CD4-positive, alpha-beta T cell (primary cell): ENCODE results near the gene DPM1. TPM values are rescaled to one million over a fixed set of nuclear protein-coding genes. Genes with fewer than 3 reads are reported as not detected.

Source experiments
- ATAC-seq: fragments of 200-7000 bp; cut with Tn5 transposase; one replicate; pipeline ENCODE4 v1.10.0; 2022; ENCODE audit warnings: mild to moderate bottlenecking; ENCODE audit not compliant: poor library complexity
- CTCF ChIA-PET: fragments of 350-600 bp; sonication (Branson Sonifier 250); formaldehyde crosslinking; loops from one replicate; lab custom pipeline; 2021; ENCODE audit warnings: antibody characterized with exemption, inconsistent platforms; lab: Charles Lee
- POLR2A ChIA-PET: fragments of 350-600 bp; sonication (Branson Sonifier 250); formaldehyde crosslinking; loops from one replicate; lab custom pipeline; 2021; ENCODE audit warnings: antibody characterized with exemption, inconsistent platforms; lab: Charles Lee
- DNase-seq, 14 experiments: peaks; one replicate each; pipeline ENCODE4 v3.0.0-alpha.2; 2013 to 2020; ENCODE audit warnings: mixed read lengths in 2 of 14
- H3K27ac ChIP-seq, 2 donors: one replicate each; pipeline versions ENCODE4 v1.5.1 to v1.7.0; 2013; ENCODE audit warnings: low read length in 2 of 2, low read depth in 1 of 2, mild to moderate bottlenecking in 1 of 2
- H3K27me3 ChIP-seq, 2 experiments: 1 replicate in 1 of 2; 2 replicates in 1 of 2; pipeline versions ENCODE4 v1.6.1 to v1.7.0; 2013; ENCODE audit warnings: low read length in 2 of 2, control low read depth in 1 of 2, mild to moderate bottlenecking in 1 of 2, moderate library complexity in 1 of 2; ENCODE audit not compliant: insufficient read depth in 2 of 2, control insufficient read depth in 1 of 2
- H3K36me3 ChIP-seq: one replicate; pipeline ENCODE4 v1.6.1; 2013; ENCODE audit warnings: low read length, control low read depth; ENCODE audit not compliant: insufficient read depth
- H3K4me1 ChIP-seq: one replicate; pipeline ENCODE4 v1.6.1; 2013; ENCODE audit warnings: low read length, control low read depth; ENCODE audit not compliant: insufficient read depth
- H3K4me3 ChIP-seq: one replicate; pipeline ENCODE4 v1.5.1; 2013; ENCODE audit warnings: mild to moderate bottlenecking, low read length, moderate library complexity
- H3K9me3 ChIP-seq, 2 experiments: 1 replicate in 1 of 2; 2 replicates in 1 of 2; pipeline versions ENCODE4 v1.6.1 to v1.7.0; 2013; ENCODE audit warnings: low read length in 2 of 2, mild to moderate bottlenecking in 2 of 2, control low read depth in 1 of 2, moderate library complexity in 1 of 2; ENCODE audit not compliant: control insufficient read depth in 1 of 2, insufficient read depth in 1 of 2
- H3K27ac Mint-ChIP-seq: one replicate; pipeline ENCODE4 v1.8.0; 2020; ENCODE audit warnings: mixed read lengths
- H3K27me3 Mint-ChIP-seq: one replicate; pipeline ENCODE4 v1.8.0; 2021; ENCODE audit warnings: mixed read lengths
- H3K36me3 Mint-ChIP-seq: one replicate; pipeline ENCODE4 v1.8.0; 2021; ENCODE audit warnings: low read depth, mixed read lengths
- H3K4me1 Mint-ChIP-seq: one replicate; pipeline ENCODE4 v1.8.0; 2021; ENCODE audit warnings: low read depth, mixed read lengths
- H3K4me3 Mint-ChIP-seq: one replicate; pipeline ENCODE4 v1.8.0; 2020; ENCODE audit warnings: mild to moderate bottlenecking, mixed read lengths
- H3K9me3 Mint-ChIP-seq: one replicate; pipeline ENCODE4 v1.8.0; 2020; ENCODE audit warnings: mixed read lengths
- CTCF ChIP-seq: fragments of 200-600 bp; IDR thresholded peaks from one replicate; pipeline ENCODE4 v1.8.0; 2022; ENCODE audit warnings: antibody characterized with exemption, mild to moderate bottlenecking
- intact Hi-C, 2 experiments: fragments of 100-400 bp; cut with DNase I in 1 of 2; cut with micrococcal nuclease in 1 of 2; formaldehyde crosslinking; loops; one replicate each; pipeline versions ENCODE4 v1.15.1 to v1.9.0; 2023 to 2025; cut with DNase I, micrococcal nuclease
- total RNA-seq, 174 experiments: library from RNA in 2 of 174; stranded (reverse) in 2 of 174; gene quantifications; one replicate each; pipeline ENCODE4 v1.2.3 and lab custom pipeline; 2021 to 2026

DPM1 gene
- total RNA-seq, 2 experiments from 2014 or later: 44.5 to 46.5 TPM

GRCh38 chr20:50977066-50978021, 19.0 kb upstream of the DPM1 start:
- Mint-ChIP-seq H3K36me3 (no peaks in the 10 kb centered on the region), H3K9me3 (no peaks in the 10 kb centered on the region), H3K4me1 (no peaks in the 10 kb centered on the region), H3K27ac (no peak overlapping the region), H3K27me3 (peaks cover 38% of the 10 kb centered on the region), H3K4me3 (no peak overlapping the region)
- Histone ChIP-seq H3K27ac (no peak overlapping the region), H3K4me3 (no peak overlapping the region), H3K9me3 (no peaks in the 10 kb centered on the region), H3K36me3 (no peaks in the 10 kb centered on the region), H3K27me3 (peaks cover 12 to 15% of the 10 kb centered on the region in 2 experiments), H3K4me1 (peaks cover 4% of the 10 kb centered on the region)
- ATAC-seq: no peak
- intact Hi-C loops: no loop called here
- ChIA-PET POLR2A (no interaction called here), CTCF (no interaction called here)
- no peak for TF ChIP-seq CTCF
- no peak for DNase-seq

- H3K27ac ChIP-seq: no peak overlapping the region
- ChIA-PET POLR2A (no interaction called here), CTCF (no interaction called here)
- no peaks in the 10 kb centered on the region for H3K36me3 ChIP-seq
- H3K27ac Mint-ChIP-seq: no peak overlapping the region
- ATAC-seq (no peak), DNase-seq (no peak)
- no peaks in the 10 kb centered on the region for H3K9me3 Mint-ChIP-seq
- no peaks in the 10 kb centered on the region for H3K4me1 ChIP-seq
- intact Hi-C loops: no loop called here
- TF ChIP-seq CTCF: no peak
- H3K36me3 Mint-ChIP-seq: no peaks in the 10 kb centered on the region
- peaks cover 8 to 15% of the 10 kb centered on the region in 2 experiments for H3K27me3 ChIP-seq
- H3K4me3 ChIP-seq: no peak overlapping the region
- no peak overlapping the region for H3K4me3 Mint-ChIP-seq
- H3K4me1 Mint-ChIP-seq: no peaks in the 10 kb centered on the region
- H3K27me3 Mint-ChIP-seq: peaks cover 31% of the 10 kb centered on the region
- H3K9me3 ChIP-seq: no peaks in the 10 kb centered on the region
Observed at GRCh38 chr20:50975701-50976330, 17.5 kb upstream of the DPM1 start.

- H3K36me3 Mint-ChIP-seq: no peaks in the 10 kb centered on the region
- no peak for TF ChIP-seq CTCF
- CTCF ChIA-PET: no interaction called here
- Histone ChIP-seq H3K9me3 (no peaks in the 10 kb centered on the region), H3K4me1 (no peaks in the 10 kb centered on the region), H3K27me3 (peaks cover 0 to 5% of the 10 kb centered on the region in 2 experiments), H3K4me3 (no peak overlapping the region), H3K27ac (no peak overlapping the region), H3K36me3 (no peaks in the 10 kb centered on the region)
- no peak overlapping the region for H3K4me3 Mint-ChIP-seq
- H3K27me3 Mint-ChIP-seq: peaks cover 9% of the 10 kb centered on the region
- POLR2A ChIA-PET: no interaction called here
- intact Hi-C loops: no loop called here
- ATAC-seq (no peak), DNase-seq (no peak)
- H3K9me3 Mint-ChIP-seq: no peaks in the 10 kb centered on the region
- no peaks in the 10 kb centered on the region for H3K4me1 Mint-ChIP-seq
- H3K27ac Mint-ChIP-seq: no peak overlapping the region
Observed at GRCh38 chr20:50969912-50970311, 11.6 kb upstream of the DPM1 start.
